GM23338 (cell line): ENCODE data around the gene NAA80. TPM values are rescaled to one million over a fixed set of nuclear protein-coding genes. Genes with fewer than 3 reads are reported as not detected.

Experiments used
- ATAC-seq: fragments of 200-7000 bp; cut with Tn5 transposase; 3 replicates; pipeline ENCODE4 v1.9.1; 2020
- DNase-seq: peaks from one replicate; pipeline ENCODE4 v3.0.0-alpha.2; 2015; ENCODE audit warnings: low spot score
- H2AFZ ChIP-seq: fragments of 200-600 bp; sonication (generic); 2 replicates; pipeline ENCODE4 v1.8.0; 2016; ENCODE audit warnings: antibody characterized with exemption, mild to moderate bottlenecking, moderate library complexity
- H3F3A ChIP-seq: fragments of 200-600 bp; sonication (generic); replicated peaks from 2 replicates; pipeline ENCODE4 v1.8.0; 2017; ENCODE audit warnings: antibody characterized with exemption, mixed run types, low read depth
- H3K27ac ChIP-seq: fragments of 200-600 bp; sonication (generic); 2 replicates; pipeline ENCODE4 v1.6.1; 2016; ENCODE audit warnings: low read depth
- H3K27me3 ChIP-seq: fragments of 200-600 bp; sonication (generic); 2 replicates; pipeline ENCODE4 v1.8.0; 2016; ENCODE audit warnings: mild to moderate bottlenecking, mixed run types, moderate library complexity; ENCODE audit not compliant: insufficient read depth
- H3K36me3 ChIP-seq: fragments of 200-600 bp; sonication (generic); 2 replicates; pipeline ENCODE4 v1.8.0; 2016; ENCODE audit warnings: mild to moderate bottlenecking; ENCODE audit not compliant: insufficient read depth
- H3K4me1 ChIP-seq: fragments of 200-600 bp; sonication (generic); 2 replicates; pipeline ENCODE4 v1.8.0; 2016; ENCODE audit warnings: mild to moderate bottlenecking, moderate library complexity; ENCODE audit not compliant: insufficient read depth
- H3K4me2 ChIP-seq: fragments of 200-600 bp; sonication (generic); 2 replicates; pipeline ENCODE4 v1.7.1; 2017; ENCODE audit warnings: mixed run types
- H3K4me3 ChIP-seq: fragments of 200-600 bp; sonication (generic); 2 replicates; pipeline ENCODE4 v1.6.1; 2016; ENCODE audit warnings: mixed run types
- H3K79me2 ChIP-seq: fragments of 200-600 bp; sonication (generic); replicated peaks from 2 replicates; pipeline ENCODE4 v1.8.0; 2017; ENCODE audit warnings: mild to moderate bottlenecking; ENCODE audit not compliant: insufficient read depth
- H3K9me2 ChIP-seq: fragments of 200-600 bp; sonication (generic); 2 replicates; pipeline ENCODE4 v1.8.0; 2017; ENCODE audit not compliant: insufficient read depth
- H4K20me1 ChIP-seq: fragments of 200-600 bp; sonication (generic); replicated peaks from 2 replicates; pipeline ENCODE4 v1.8.0; 2017; ENCODE audit warnings: mild to moderate bottlenecking; ENCODE audit not compliant: insufficient read depth
- H3K27ac Mint-ChIP-seq: 2 replicates; pipeline ENCODE4 v1.8.0; 2020; ENCODE audit warnings: inconsistent platforms, mild to moderate bottlenecking, moderate library complexity, mixed read lengths
- H3K27me3 Mint-ChIP-seq: 3 replicates; pipeline ENCODE4 v1.8.0; 2022; ENCODE audit warnings: low read depth, mild to moderate bottlenecking, moderate library complexity, mixed read lengths, inconsistent platforms; ENCODE audit not compliant: insufficient read depth, poor library complexity
- H3K36me3 Mint-ChIP-seq: 3 replicates; pipeline ENCODE4 v1.8.0; 2021; ENCODE audit warnings: low read depth, mild to moderate bottlenecking, inconsistent platforms, moderate library complexity, mixed read lengths
- H3K4me1 Mint-ChIP-seq: 3 replicates; pipeline ENCODE4 v1.8.0; 2020; ENCODE audit warnings: mild to moderate bottlenecking, inconsistent platforms, mixed read lengths
- H3K4me3 Mint-ChIP-seq: 3 replicates; pipeline ENCODE4 v1.8.0; 2021; ENCODE audit warnings: moderate library complexity, mild to moderate bottlenecking, inconsistent platforms, mixed read lengths
- H3K9me3 Mint-ChIP-seq: 3 replicates; pipeline ENCODE4 v1.8.0; 2020; ENCODE audit warnings: moderate library complexity, mild to moderate bottlenecking, inconsistent platforms, mixed read lengths
- CREB1 ChIP-seq: fragments of 250-450 bp; sonication (Bioruptor Pico); IDR thresholded peaks from 2 replicates; pipeline ENCODE4 v1.5.0; 2020; ENCODE audit warnings: low read depth, mild to moderate bottlenecking, moderate library complexity
- ETS1 ChIP-seq: IDR thresholded peaks from 2 replicates; pipeline ENCODE4 v1.6.1; 2016; ENCODE audit warnings: antibody characterized with exemption
- EZH2 ChIP-seq: fragments of 200-600 bp; sonication (generic); IDR thresholded peaks from one replicate; pipeline ENCODE4 v1.8.0; 2017; ENCODE audit warnings: antibody characterized with exemption, mild to moderate bottlenecking, low read depth; ENCODE audit not compliant: unreplicated experiment
- EZH2phosphoT487 ChIP-seq: fragments of 200-600 bp; sonication (generic); IDR thresholded peaks from one replicate; pipeline ENCODE4 v1.8.1; 2018; ENCODE audit warnings: antibody characterized with exemption; ENCODE audit not compliant: unreplicated experiment
- JUNB ChIP-seq: IDR thresholded peaks from one replicate; pipeline ENCODE4 v1.6.1; 2016; ENCODE audit warnings: antibody characterized with exemption; ENCODE audit not compliant: unreplicated experiment
- NANOG ChIP-seq: IDR thresholded peaks from 2 replicates; pipeline ENCODE4 v1.6.1; 2016; ENCODE audit warnings: antibody characterized with exemption, borderline replicate concordance
- POLR2AphosphoS5 ChIP-seq: IDR thresholded peaks from 2 replicates; pipeline ENCODE4 v1.6.1; 2016; ENCODE audit warnings: antibody characterized with exemption, low read depth
- STAT1 ChIP-seq: IDR thresholded peaks from one replicate; pipeline ENCODE4 v1.6.1; 2016; ENCODE audit warnings: antibody characterized with exemption; ENCODE audit not compliant: unreplicated experiment
- ZNF114 ChIP-seq: fragments of 250-450 bp; sonication (Bioruptor Pico); IDR thresholded peaks from 2 replicates; pipeline ENCODE4 v1.5.0; 2020; ENCODE audit warnings: mild to moderate bottlenecking, moderate library complexity
- ZNF331 ChIP-seq: fragments of 250-450 bp; sonication (Bioruptor Pico); IDR thresholded peaks from 2 replicates; pipeline ENCODE4 v1.5.0; 2020; ENCODE audit warnings: low read depth, mild to moderate bottlenecking, moderate library complexity
- ZNF462 ChIP-seq: fragments of 250-450 bp; sonication (Bioruptor Pico); IDR thresholded peaks from 2 replicates; pipeline ENCODE4 v1.5.0; 2020; ENCODE audit warnings: mild to moderate bottlenecking, moderate library complexity
- polyA plus RNA-seq: library from polyadenylated mRNA; unstranded; fragments of >200 nt; fragmentation: Nextera tagmentation; extraction: Ambion mirVana; gene quantifications from 2 replicates; pipeline ENCODE4 v1.2.1, GENCODE V29; 2016
- total RNA-seq: library from RNA; depleted of rRNA; stranded (reverse); fragments of >200 nt; shearing (Covaris generic); gene quantifications from 2 replicates; pipeline ENCODE4 v1.2.3, GENCODE V29; 2014
- TF ChIP-seq, protein P1 (sequence below): IDR thresholded peaks from one replicate; pipeline ENCODE4 v1.6.1; 2018; ENCODE audit warnings: antibody characterized with exemption; ENCODE audit not compliant: unreplicated experiment
- TF ChIP-seq, protein P2 (sequence below), 2 experiments: fragments of 200-600 bp in 1 of 2; sonication (generic) in 1 of 2; conservative IDR thresholded peaks; 2 replicates each; pipeline versions ENCODE4 v1.5.1 to v1.6.1; 2016 to 2017; ENCODE audit warnings: antibody characterized with exemption in 2 of 2, low read depth in 2 of 2, mild to moderate bottlenecking in 2 of 2, moderate library complexity in 1 of 2

NAA80 gene
- total and polyA plus RNA-seq, 2 experiments from 2014 or later = 12.1 to 16.7 TPM

DNA sequence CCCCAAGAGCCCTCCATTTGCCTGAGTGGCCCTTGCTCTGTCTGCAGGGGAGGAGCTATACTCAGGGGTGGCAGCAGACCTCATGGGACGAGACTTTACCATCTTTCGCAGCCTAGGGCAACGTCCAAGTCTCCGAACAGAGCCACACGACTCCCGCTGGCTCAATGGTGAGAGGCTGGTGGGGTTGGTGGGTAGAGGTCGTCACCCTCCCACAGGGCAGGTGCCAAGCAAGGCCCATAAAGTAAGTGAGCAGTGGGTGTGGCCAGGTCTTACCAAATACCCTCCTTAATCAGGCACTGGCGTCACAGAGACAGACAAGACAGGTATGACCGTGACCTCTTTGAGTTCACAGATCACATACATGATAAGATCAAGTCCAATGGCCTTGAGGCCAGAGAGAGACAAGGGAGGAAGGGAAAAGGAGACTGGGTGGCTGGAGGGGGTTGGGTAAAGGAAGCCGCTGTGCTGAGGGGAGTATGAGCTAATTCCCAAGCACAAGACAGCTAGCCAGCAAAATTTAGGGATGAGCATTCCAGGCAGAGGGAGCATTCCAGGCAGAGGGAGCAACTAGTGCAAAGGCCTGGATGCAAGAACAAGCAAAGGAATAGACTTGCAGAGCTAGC is 27.8 kb downstream of the NAA80 start:
- H3K36me3 ChIP-seq = no peaks in the 10 kb centered on the region
- no peak overlapping the region for H3K4me3 ChIP-seq
- H3K4me2 ChIP-seq = no peak overlapping the region
- no peak overlapping the region for H3K27ac ChIP-seq
- H3K79me2 ChIP-seq = no peaks in the 10 kb centered on the region
- no peak overlapping the region for H2AFZ ChIP-seq
- H3K9me3 Mint-ChIP-seq = no peaks in the 10 kb centered on the region
- ATAC-seq (no peak), DNase-seq (no peak)
- no peak for TF ChIP-seq EZH2
- no peak for TF ChIP-seq POLR2AphosphoS5
- TF ChIP-seq, protein P1, sequence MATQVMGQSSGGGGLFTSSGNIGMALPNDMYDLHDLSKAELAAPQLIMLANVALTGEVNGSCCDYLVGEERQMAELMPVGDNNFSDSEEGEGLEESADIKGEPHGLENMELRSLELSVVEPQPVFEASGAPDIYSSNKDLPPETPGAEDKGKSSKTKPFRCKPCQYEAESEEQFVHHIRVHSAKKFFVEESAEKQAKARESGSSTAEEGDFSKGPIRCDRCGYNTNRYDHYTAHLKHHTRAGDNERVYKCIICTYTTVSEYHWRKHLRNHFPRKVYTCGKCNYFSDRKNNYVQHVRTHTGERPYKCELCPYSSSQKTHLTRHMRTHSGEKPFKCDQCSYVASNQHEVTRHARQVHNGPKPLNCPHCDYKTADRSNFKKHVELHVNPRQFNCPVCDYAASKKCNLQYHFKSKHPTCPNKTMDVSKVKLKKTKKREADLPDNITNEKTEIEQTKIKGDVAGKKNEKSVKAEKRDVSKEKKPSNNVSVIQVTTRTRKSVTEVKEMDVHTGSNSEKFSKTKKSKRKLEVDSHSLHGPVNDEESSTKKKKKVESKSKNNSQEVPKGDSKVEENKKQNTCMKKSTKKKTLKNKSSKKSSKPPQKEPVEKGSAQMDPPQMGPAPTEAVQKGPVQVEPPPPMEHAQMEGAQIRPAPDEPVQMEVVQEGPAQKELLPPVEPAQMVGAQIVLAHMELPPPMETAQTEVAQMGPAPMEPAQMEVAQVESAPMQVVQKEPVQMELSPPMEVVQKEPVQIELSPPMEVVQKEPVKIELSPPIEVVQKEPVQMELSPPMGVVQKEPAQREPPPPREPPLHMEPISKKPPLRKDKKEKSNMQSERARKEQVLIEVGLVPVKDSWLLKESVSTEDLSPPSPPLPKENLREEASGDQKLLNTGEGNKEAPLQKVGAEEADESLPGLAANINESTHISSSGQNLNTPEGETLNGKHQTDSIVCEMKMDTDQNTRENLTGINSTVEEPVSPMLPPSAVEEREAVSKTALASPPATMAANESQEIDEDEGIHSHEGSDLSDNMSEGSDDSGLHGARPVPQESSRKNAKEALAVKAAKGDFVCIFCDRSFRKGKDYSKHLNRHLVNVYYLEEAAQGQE = no peak
- TF ChIP-seq ZNF114 (CRISPR knock-in tag) = no peak
- no peak for TF ChIP-seq ZNF462
- TF ChIP-seq ZNF331 (CRISPR knock-in tag) = no peak
- TF ChIP-seq EZH2phosphoT487 = no peak
- no peak for TF ChIP-seq NANOG
- TF ChIP-seq JUNB = no peak
- TF ChIP-seq ETS1 = no peak
- TF ChIP-seq, protein P2, sequence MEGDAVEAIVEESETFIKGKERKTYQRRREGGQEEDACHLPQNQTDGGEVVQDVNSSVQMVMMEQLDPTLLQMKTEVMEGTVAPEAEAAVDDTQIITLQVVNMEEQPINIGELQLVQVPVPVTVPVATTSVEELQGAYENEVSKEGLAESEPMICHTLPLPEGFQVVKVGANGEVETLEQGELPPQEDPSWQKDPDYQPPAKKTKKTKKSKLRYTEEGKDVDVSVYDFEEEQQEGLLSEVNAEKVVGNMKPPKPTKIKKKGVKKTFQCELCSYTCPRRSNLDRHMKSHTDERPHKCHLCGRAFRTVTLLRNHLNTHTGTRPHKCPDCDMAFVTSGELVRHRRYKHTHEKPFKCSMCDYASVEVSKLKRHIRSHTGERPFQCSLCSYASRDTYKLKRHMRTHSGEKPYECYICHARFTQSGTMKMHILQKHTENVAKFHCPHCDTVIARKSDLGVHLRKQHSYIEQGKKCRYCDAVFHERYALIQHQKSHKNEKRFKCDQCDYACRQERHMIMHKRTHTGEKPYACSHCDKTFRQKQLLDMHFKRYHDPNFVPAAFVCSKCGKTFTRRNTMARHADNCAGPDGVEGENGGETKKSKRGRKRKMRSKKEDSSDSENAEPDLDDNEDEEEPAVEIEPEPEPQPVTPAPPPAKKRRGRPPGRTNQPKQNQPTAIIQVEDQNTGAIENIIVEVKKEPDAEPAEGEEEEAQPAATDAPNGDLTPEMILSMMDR (conservative IDR thresholded peaks at IDR 0.05; ENCODE audit: low read depth in 2 of 2) = no peak
- no peak for TF ChIP-seq CREB1 (CRISPR knock-in tag)
- no peak for TF ChIP-seq STAT1
- H3K4me3 Mint-ChIP-seq = no peak overlapping the region; the same call in 2 of the 3 replicates
- peaks cover 34% of the 10 kb centered on the region for H3K4me1 ChIP-seq
- H4K20me1 ChIP-seq = no peaks in the 10 kb centered on the region
- H3K36me3 Mint-ChIP-seq = no peaks in the 10 kb centered on the region
- H3K9me2 ChIP-seq = no peaks in the 10 kb centered on the region
- peaks cover 58% of the 10 kb centered on the region for H3K4me1 Mint-ChIP-seq
- peaks cover 5% of the 10 kb centered on the region; the same call in 1 of the 2 replicates for H3F3A ChIP-seq
- peaks cover 45% of the 10 kb centered on the region for H3K27me3 Mint-ChIP-seq
- no peak overlapping the region for H3K27ac Mint-ChIP-seq
- peaks cover 35% of the 10 kb centered on the region for H3K27me3 ChIP-seq
